Muscle of arm (tissue), 14 donors: Measurements from ENCODE around the gene HGD. TPM values are rescaled to one million over a fixed set of nuclear protein-coding genes. Genes with fewer than 3 reads are reported as not detected.
"Not testable (repeated sequence)": the region's sequence is repeated elsewhere in the genome, so short reads cannot be mapped to it uniquely, and the experiment has no call there.

Source experiments
- DNase-seq: peaks from one replicate; pipeline ENCODE4 v3.0.0-alpha.2; 2013
- long read RNA-seq, 11 donors: transcript quantifications; one replicate each; lab custom pipeline, GENCODE V29; 2026
- polyA plus RNA-seq, 12 donors: library from polyadenylated mRNA; unstranded; fragments of 120-200 nt; gene quantifications; one replicate each; pipeline ENCODE4 v1.2.1, GENCODE V29; 2013; ENCODE audit not compliant: insufficient read length in 12 of 12

HGD gene
- 1 to 10 TPM in 2 of 12 donors, under 1 TPM in 7, not detected in 3; 0.09 to 1.4 (median 0.41) TPM for polyA plus RNA-seq
- long read RNA-seq, donor 1, partial matches to known transcripts: 0 of 1 reads
- long read RNA-seq, donor 1, other reads (novel, unspliced or antisense): 0 of 1 reads
- long read RNA-seq, donor 2: 0 reads
- long read RNA-seq, donor 3: 0 reads
- long read RNA-seq, donor 4: 0 reads
- long read RNA-seq, donor 5: 0 reads
- long read RNA-seq, donor 6: 0 reads
- long read RNA-seq, donor 7: 0 reads
- long read RNA-seq, donor 8: 0 reads
- long read RNA-seq, donor 9: 0 reads
- long read RNA-seq, donor 10: 0 reads
- long read RNA-seq, donor 11: 0 reads

- DNase-seq: no peak
Measured at GRCh38 chr3:120682095-120682681, at the start of gene HGD. Gene HGD (minus strand): TSS chr3:120682239. CDS start chr3:120682111, 128 bp downstream.

GRCh38 chr3:120730576-120731542 is 48.8 kb upstream of the HGD start:
- no peak for DNase-seq

GRCh38 chr3:120726791-120727190 is 44.8 kb upstream of the HGD start:
- DNase-seq: no peak

- DNase-seq: not testable (repeated sequence)
Measured at GRCh38 chr3:120719167-120719834, 37.3 kb upstream of the HGD start.

GRCh38 chr3:120713262-120713661 is 31.2 kb upstream of the HGD start:
- DNase-seq: no peak

GRCh38 chr3:120710369-120710768 is 28.3 kb upstream of the HGD start:
- no peak for DNase-seq

- DNase-seq: no peak
Measured at GRCh38 chr3:120708408-120708807, 26.4 kb upstream of the HGD start.

GRCh38 chr3:120706950-120707349 is 24.9 kb upstream of the HGD start:
- no peak for DNase-seq

- no peak for DNase-seq
Measured at GRCh38 chr3:120705884-120706582, 24.0 kb upstream of the HGD start.

- no peak for DNase-seq
Measured at GRCh38 chr3:120699333-120699732, 17.3 kb upstream of the HGD start.

- no peak for DNase-seq
Measured at GRCh38 chr3:120693439-120694171, 11.6 kb upstream of the HGD start.

GRCh38 chr3:120689395-120689794 is 7.4 kb upstream of the HGD start:
- no peak for DNase-seq

- no peak for DNase-seq
Measured at GRCh38 chr3:120688121-120688520, 6.1 kb upstream of the HGD start.

- DNase-seq: no peak
Measured at GRCh38 chr3:120685411-120685810, 3.4 kb upstream of the HGD start.

GRCh38 chr3:120684896-120685295 is 2.9 kb upstream of the HGD start:
- peak; percentile 7 for DNase-seq

GRCh38 chr3:120683671-120684301 is 1.7 kb upstream of the HGD start:
- DNase-seq: no peak

- no peak for DNase-seq
Measured at GRCh38 chr3:120683213-120683612, 1.2 kb upstream of the HGD start.

GRCh38 chr3:120681506-120682038 is 467 bp downstream of the HGD start:
- DNase-seq: no peak

- no peak for DNase-seq
Measured at GRCh38 chr3:120681018-120681417, 1.0 kb downstream of the HGD start.
